Measurements from ENCODE around the gene MLLT1. TPM values are rescaled to one million over a fixed set of nuclear protein-coding genes. Genes with fewer than 3 reads are reported as not detected.

MLLT1 gene
- total RNA-seq, 1 donor from 2014 or later, result 5.6 TPM

GRCh38 chr19:6273701-6274601 is 5.8 kb downstream of the MLLT1 start:
- no peak for DNase-seq

- no peak for DNase-seq
Measured at GRCh38 chr19:6272913-6273600, 6.7 kb downstream of the MLLT1 start.

- no peak for DNase-seq
Measured at GRCh38 chr19:6272411-6272791, 7.4 kb downstream of the MLLT1 start.

DNA sequence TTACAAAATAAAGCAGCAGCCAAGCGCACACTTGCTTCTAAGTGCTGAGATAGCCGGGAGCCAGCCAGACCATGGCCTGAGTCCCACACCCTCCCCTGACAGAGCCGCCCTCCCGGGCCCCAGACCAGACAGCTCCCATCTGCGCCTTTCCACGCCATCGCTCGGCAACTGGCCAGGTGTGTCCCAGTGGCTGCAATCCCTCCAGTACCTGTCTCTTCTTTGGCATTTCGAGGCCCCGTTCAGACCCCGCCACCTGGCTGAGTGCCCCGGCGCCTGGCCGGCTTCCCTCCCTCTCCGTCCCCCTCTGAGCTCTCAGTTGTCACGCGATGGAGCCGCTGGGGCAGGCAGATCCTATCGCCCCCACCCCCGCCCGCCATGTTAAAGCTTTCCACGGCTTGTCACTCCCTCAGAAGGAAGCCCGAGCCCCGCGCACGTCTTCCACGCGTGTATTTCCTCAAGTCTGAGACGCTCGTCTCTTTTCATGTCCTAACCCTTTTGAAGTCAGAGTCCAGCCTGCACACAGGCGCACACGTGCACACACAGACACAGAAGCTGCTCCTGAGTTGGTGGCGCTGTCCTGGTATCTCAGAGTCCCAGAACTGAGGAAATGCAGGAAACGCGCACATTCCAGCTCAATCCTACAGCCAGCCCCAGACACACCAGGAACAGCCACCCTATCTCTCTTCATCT is 7.9 kb downstream of the MLLT1 start:
- DNase-seq, result peak; percentile 53

- no peak for DNase-seq
Measured at GRCh38 chr19:6271251-6271650, 8.5 kb downstream of the MLLT1 start.

- DNase-seq, result no peak
Measured at GRCh38 chr19:6270822-6271221, 9.0 kb downstream of the MLLT1 start.

- no peak for DNase-seq
Measured at GRCh38 chr19:6270076-6270745, 9.6 kb downstream of the MLLT1 start.

- DNase-seq, result no peak
Measured at GRCh38 chr19:6269101-6269886, 10.5 kb downstream of the MLLT1 start.

- no peak for DNase-seq
Measured at GRCh38 chr19:6268382-6268771, 11.4 kb downstream of the MLLT1 start.

DNA sequence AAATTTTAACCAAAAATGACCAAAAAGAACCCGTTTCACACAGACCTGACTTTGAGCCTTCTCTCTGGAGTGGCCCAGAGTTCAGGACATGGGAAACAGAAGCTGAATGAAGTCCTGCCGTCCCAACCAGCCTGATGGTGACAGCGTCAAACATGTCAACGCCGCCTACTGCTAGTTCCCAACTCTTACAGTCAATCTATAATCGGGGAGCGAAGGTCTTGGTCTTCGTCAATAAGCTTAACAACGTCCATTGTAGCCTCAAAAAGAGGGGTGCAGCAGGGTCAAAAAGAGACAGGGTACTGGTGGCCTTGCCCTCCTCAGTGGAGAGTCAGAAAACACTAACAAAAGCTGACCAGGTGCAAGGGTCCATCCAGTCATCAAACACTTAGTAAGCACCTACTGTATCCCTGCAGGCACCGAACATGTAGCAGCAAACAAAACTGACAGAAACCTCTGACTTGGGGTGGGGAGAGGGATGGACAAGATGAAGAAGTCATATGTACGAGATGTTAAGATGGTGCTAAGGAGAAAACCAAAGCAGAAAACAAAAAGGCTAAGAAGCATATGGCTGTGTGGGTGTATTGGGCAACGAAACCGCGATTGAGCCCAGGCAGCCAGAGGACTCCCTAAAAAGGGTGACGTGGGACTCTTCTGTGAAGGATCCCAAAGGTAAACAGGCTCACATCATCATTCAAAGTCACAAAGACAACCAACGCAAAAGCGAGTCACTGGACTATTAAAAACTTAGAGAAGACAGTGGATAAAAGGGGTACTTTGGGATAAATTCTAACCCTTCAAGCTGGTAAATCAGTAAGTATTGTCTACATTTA is 12.0 kb downstream of the MLLT1 start:
- no peak for DNase-seq

- DNase-seq, result no peak
Measured at GRCh38 chr19:6264803-6265202, 15.0 kb downstream of the MLLT1 start.

DNA sequence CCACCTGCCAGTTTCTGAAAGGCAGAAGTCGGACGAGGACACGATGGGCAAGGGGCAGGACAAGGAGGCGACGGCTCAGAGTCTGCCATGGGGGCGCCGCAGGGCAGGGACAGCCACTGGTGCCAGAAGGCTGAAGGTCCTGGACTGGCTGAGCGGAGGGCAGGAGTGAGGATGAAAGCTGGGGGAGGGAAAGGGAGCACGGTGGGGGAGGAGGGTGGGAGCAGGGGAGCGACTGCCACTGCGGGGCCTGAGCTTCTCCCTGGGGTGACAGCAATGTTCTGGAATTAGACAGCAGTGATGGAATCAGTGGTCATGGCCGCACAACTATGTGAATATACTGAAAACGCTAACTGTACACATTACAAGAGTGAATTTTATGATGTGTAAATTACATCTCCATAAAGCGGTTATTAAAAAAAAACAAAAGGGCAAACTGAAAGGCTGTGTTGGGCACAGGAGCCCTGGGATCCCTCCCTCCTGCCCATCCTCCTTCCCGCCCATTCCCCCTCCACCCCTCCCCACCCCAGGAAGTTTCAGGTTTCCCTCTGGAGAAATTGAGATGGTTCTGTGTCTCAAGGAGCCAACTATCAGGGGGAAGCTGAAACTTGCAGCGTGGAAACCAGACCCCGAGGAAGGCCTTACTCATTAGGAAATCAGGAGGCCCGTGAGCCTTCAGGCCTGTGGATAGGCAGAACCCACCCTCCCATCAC is 15.9 kb downstream of the MLLT1 start:
- DNase-seq, result no peak

DNA sequence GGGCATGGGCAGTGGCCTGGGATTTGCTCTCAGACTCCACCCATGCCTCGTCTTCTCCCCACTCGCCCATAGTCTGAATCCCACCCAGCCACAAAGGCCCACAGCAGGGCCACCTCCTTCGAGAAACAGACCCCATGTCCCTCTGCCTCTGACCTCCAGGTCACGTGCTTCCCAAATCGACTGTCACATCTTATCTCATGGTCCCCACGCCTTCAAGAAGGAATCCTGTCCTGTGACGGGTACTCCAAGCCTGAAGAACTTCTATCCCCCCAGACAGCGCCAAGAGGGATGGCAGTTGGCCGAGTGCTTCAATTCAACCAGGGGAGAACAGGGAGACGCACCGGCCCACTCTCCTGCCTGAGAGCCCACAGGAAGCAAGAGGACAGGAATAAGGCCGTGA is 16.5 kb downstream of the MLLT1 start:
- no peak for DNase-seq

DNA sequence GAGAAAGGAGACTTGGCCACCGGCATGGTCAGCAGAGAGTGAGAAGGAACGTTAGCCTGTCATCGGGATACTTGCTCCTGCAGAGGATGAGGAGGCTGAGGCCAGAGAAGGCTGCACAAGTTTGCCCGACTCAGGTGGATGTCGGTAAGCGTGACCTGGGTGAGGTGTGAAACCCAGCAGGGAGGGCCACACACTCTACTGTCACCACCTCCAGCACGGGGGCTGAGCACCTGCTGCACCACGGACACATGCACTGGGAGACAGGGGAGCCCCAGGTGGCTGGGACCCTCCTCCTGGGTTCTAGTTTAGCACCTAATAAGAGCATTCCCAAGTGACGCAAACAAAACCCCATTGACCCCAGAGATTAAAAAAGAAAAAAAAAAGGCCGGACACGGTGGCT is 17.3 kb downstream of the MLLT1 start:
- no peak for DNase-seq

DNA sequence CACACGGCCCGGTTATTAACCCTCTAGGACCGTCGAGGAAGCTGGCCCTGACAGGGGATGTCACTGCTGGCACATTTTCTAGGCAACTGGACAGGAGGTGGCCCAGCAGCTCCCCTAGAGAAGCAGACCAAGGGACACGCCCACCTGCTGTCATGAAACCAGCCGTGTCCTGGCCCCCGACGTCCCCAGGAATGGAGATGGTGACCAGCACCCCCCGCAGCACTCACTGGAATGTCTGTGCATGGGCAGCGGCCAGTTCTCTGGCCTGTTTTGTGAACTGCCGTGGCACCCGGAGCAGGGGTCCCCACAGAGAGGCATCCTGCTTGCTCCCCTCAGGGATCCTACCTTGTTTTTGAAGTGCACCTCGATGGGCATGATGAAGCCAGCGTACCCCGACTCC is 17.9 kb downstream of the MLLT1 start:
- DNase-seq, result no peak

GRCh38 chr19:6260912-6261650 is 18.7 kb downstream of the MLLT1 start:
- no peak for DNase-seq

DNA sequence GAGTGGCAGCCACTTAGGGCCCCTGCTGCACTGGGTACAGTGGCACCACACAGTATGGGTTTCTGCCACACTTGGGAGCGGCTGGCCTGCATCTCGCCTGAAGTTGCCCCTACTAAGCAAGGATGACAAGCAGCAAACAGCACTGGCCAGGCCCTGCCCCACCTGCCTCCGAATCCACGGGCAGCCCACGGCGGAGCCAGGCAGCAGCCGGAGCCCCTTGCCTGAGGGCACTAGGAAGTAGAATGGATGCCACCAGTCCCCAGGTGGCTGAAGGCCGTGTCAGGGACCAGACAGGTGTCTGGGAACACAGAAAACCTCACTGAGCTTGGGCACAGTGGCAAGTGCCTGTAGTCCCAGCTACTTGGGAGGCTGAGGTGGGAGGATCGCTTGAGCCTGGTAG is 19.4 kb downstream of the MLLT1 start:
- no peak for DNase-seq

- DNase-seq, result no peak
Measured at GRCh38 chr19:6259312-6259861, 20.4 kb downstream of the MLLT1 start.

DNA sequence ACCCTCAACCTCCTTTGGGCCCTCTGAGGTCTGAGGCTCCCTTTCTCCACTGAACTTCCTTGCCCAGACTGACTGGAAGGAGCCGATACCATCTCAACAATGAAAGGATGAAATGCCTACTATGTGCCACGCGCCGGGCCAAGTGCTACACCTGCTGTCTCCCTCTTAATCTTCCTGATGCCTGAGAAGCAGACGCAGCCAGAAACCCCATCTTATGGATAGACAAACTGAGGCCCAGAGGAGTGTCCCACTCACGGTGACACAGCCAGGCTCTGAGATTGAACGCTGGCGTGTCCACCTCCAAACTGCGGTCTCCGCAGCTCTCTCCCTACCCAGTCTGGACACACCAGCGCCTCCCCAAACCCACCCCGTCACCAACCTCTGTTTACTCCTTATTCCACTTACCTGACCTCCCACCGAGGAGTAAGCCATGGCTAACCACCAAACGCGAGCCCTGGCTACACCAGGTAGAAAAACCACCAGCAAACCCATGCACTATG is 20.9 kb downstream of the MLLT1 start:
- no peak for DNase-seq
